22Rv1 (cell line): ENCODE data around the gene CRISP2.

Experiments used
- H3K27ac ChIP-seq: fragments of 450-650 bp; 2 replicates; pipeline ENCODE4 v1.5.1; 2017
- CTCF ChIP-seq: fragments of 450-650 bp; IDR thresholded peaks from 2 replicates; pipeline ENCODE4 v1.5.1; 2017; ENCODE audit warnings: mild to moderate bottlenecking
- ZFX ChIP-seq: fragments of 450-650 bp; IDR thresholded peaks from 2 replicates; pipeline ENCODE4 v1.6.1; 2017; ENCODE audit warnings: antibody characterized with exemption, borderline replicate concordance

CRISP2 gene

GRCh38 chr6:49713346-49713745 is at the start of gene CRISP2:
TSS of gene CRISP2 (minus strand) at chr6:49713543. CDS start at chr6:49709196, 4,347 bp downstream.
- TF ChIP-seq ZFX (no peak), CTCF (no peak)
- no peak within 1 kb of the TSS for H3K27ac ChIP-seq

GRCh38 chr6:49744259-49744658 is 30.9 kb upstream of the CRISP2 start, which contains the start of gene CRISP3:
TSS of gene CRISP3 (minus strand) at chr6:49744388. CDS start at chr6:49744367, 21 bp downstream.
- no peak for TF ChIP-seq CTCF
- TF ChIP-seq ZFX, result no peak
- no peak within 1 kb of the TSS for H3K27ac ChIP-seq

- TF ChIP-seq CTCF, result no peak
- no peak for TF ChIP-seq ZFX
- no peak overlapping the region for H3K27ac ChIP-seq
These were observed 30.1 kb upstream of the CRISP2 start for GRCh38 chr6:49743429-49743828.

GRCh38 chr6:49739423-49739822 is 26.1 kb upstream of the CRISP2 start:
- no peak for TF ChIP-seq ZFX
- TF ChIP-seq CTCF, result no peak
- no peak overlapping the region for H3K27ac ChIP-seq

GRCh38 chr6:49736017-49736508 is 22.7 kb upstream of the CRISP2 start:
- no peak for TF ChIP-seq ZFX
- TF ChIP-seq CTCF, result no peak
- H3K27ac ChIP-seq, result no peak overlapping the region

- TF ChIP-seq ZFX (no peak), CTCF (no peak)
- no peak overlapping the region for H3K27ac ChIP-seq
These were observed 20.3 kb upstream of the CRISP2 start for GRCh38 chr6:49733680-49734079.

- H3K27ac ChIP-seq, result no peak overlapping the region
- TF ChIP-seq ZFX, result no peak
- no peak for TF ChIP-seq CTCF
These were observed 19.4 kb upstream of the CRISP2 start for GRCh38 chr6:49732781-49733180.
